ENCODE measurements around the gene NFATC1. TPM values are rescaled to one million over a fixed set of nuclear protein-coding genes. Genes with fewer than 3 reads are reported as not detected.
"Not testable (repeated sequence)": the region's sequence is repeated elsewhere in the genome, so short reads cannot be mapped to it uniquely, and the experiment has no call there.

NFATC1 gene
- polyA plus RNA-seq, 1 donor from 2014 or later = 0.37 TPM

GRCh38 chr18:79375441-79376154, 20.1 kb upstream of the NFATC1 start:
- TF ChIP-seq TAF1 (IDR thresholded peaks at IDR 0.05; ENCODE audit: low read depth) = no peak
- TF ChIP-seq EZH2 (IDR thresholded peaks at IDR 0.05; ENCODE audit: borderline replicate concordance, insufficient read depth, low read length, poor library complexity, severe bottlenecking) = no peak
- no peak for TF ChIP-seq REST (IDR thresholded peaks at IDR 0.05; ENCODE audit: borderline replicate concordance)
- H3K4me2 ChIP-seq (ENCODE audit: low read length) = no peak overlapping the region
- H3F3A ChIP-seq (ENCODE audit: insufficient read depth, low read length, poor library complexity, severe bottlenecking) = no peaks in the 10 kb centered on the region
- no peak overlapping the region for H3K9ac ChIP-seq (ENCODE audit: low read length)
- no peak overlapping the region for H3K27ac ChIP-seq (ENCODE audit: low read length)
- no peak overlapping the region for H3K4me3 ChIP-seq (ENCODE audit: low read length)
- no peaks in the 10 kb centered on the region for H3K9me2 ChIP-seq (ENCODE audit: insufficient read depth, low read length)
- H3K36me3 ChIP-seq (ENCODE audit: insufficient read depth, low read length) = no peaks in the 10 kb centered on the region
- H2AFZ ChIP-seq (ENCODE audit: low read depth, low read length) = no peak overlapping the region
- no peaks in the 10 kb centered on the region for H4K20me1 ChIP-seq (ENCODE audit: insufficient read depth)
- H3K27me3 ChIP-seq (ENCODE audit: insufficient read depth, low read depth, low read length) = no peaks in the 10 kb centered on the region
- no peaks in the 10 kb centered on the region for H3K9me3 ChIP-seq (ENCODE audit: low read length)
- no peaks in the 10 kb centered on the region for H3K79me2 ChIP-seq (replicated peaks; ENCODE audit: insufficient read depth, low read length)

GRCh38 chr18:79376661-79377060, 19.1 kb upstream of the NFATC1 start:
- H3K4me3 ChIP-seq (ENCODE audit: low read length); H3K79me2 ChIP-seq (replicated peaks; ENCODE audit: insufficient read depth, low read length); H4K20me1 ChIP-seq (ENCODE audit: insufficient read depth); H3K36me3 ChIP-seq (ENCODE audit: insufficient read depth, low read length); H3F3A ChIP-seq (ENCODE audit: insufficient read depth, low read length, poor library complexity, severe bottlenecking); H3K9me3 ChIP-seq (ENCODE audit: low read length); H3K27me3 ChIP-seq (ENCODE audit: insufficient read depth, low read depth, low read length); H3K27ac ChIP-seq (ENCODE audit: low read length); H3K9me2 ChIP-seq (ENCODE audit: insufficient read depth, low read length); H3K4me2 ChIP-seq (ENCODE audit: low read length); H2AFZ ChIP-seq (ENCODE audit: low read depth, low read length); H3K9ac ChIP-seq (ENCODE audit: low read length): not testable (repeated sequence)

GRCh38 chr18:79377187-79377891, 18.4 kb upstream of the NFATC1 start:
- Histone ChIP-seq H3K79me2 (replicated peaks; ENCODE audit: insufficient read depth, low read length) (no peaks in the 10 kb centered on the region), H3K27ac (ENCODE audit: low read length) (no peak overlapping the region), H3K36me3 (ENCODE audit: insufficient read depth, low read length) (no peaks in the 10 kb centered on the region), H3K27me3 (ENCODE audit: insufficient read depth, low read depth, low read length) (no peaks in the 10 kb centered on the region), H3K9ac (ENCODE audit: low read length) (no peak overlapping the region), H2AFZ (ENCODE audit: low read depth, low read length) (no peak overlapping the region), H4K20me1 (ENCODE audit: insufficient read depth) (no peaks in the 10 kb centered on the region), H3K4me3 (ENCODE audit: low read length) (no peak overlapping the region), H3K4me2 (ENCODE audit: low read length) (no peak overlapping the region), H3F3A (ENCODE audit: insufficient read depth, low read length, poor library complexity, severe bottlenecking) (no peaks in the 10 kb centered on the region), H3K9me3 (ENCODE audit: low read length) (no peaks in the 10 kb centered on the region), H3K9me2 (ENCODE audit: insufficient read depth, low read length) (no peaks in the 10 kb centered on the region)
- no peak for TF ChIP-seq EP300 (conservative IDR thresholded peaks at IDR 0.05; ENCODE audit: poor library complexity, severe bottlenecking)
- no peak for TF ChIP-seq EZH2 (IDR thresholded peaks at IDR 0.05; ENCODE audit: borderline replicate concordance, insufficient read depth, low read length, poor library complexity, severe bottlenecking)
- no peak for TF ChIP-seq TAF1 (IDR thresholded peaks at IDR 0.05; ENCODE audit: low read depth)
- TF ChIP-seq POLR2AphosphoS5 (IDR thresholded peaks at IDR 0.05) = no peak
- TF ChIP-seq RAD21 (conservative IDR thresholded peaks at IDR 0.05) = no peak
- no peak for TF ChIP-seq SMC3 (conservative IDR thresholded peaks at IDR 0.05; ENCODE audit: poor library complexity)
- TF ChIP-seq REST (IDR thresholded peaks at IDR 0.05; ENCODE audit: borderline replicate concordance) = no peak
- no peak for TF ChIP-seq CTCF (IDR thresholded peaks at IDR 0.05; ENCODE audit: poor library complexity, severe bottlenecking)
- no peak for TF ChIP-seq MXI1 (conservative IDR thresholded peaks at IDR 0.05; ENCODE audit: poor library complexity, severe bottlenecking)
